T-helper 9 cell (primary cell): ENCODE results near the gene KCNH8.
"Not testable (repeated sequence)": the region's sequence is repeated elsewhere in the genome, so short reads cannot be mapped to it uniquely, and the experiment has no call there.

Experiments used
- DNase-seq: peaks from one replicate; pipeline ENCODE4 v3.0.0-alpha.2; 2020
- total RNA-seq, 2 donors: gene quantifications; one replicate each; lab custom pipeline; 2026; lab: John Stamatoyannopoulos, UW

KCNH8 gene
- 0 to 0.28 reads per million in 2 donors for total RNA-seq

DNA sequence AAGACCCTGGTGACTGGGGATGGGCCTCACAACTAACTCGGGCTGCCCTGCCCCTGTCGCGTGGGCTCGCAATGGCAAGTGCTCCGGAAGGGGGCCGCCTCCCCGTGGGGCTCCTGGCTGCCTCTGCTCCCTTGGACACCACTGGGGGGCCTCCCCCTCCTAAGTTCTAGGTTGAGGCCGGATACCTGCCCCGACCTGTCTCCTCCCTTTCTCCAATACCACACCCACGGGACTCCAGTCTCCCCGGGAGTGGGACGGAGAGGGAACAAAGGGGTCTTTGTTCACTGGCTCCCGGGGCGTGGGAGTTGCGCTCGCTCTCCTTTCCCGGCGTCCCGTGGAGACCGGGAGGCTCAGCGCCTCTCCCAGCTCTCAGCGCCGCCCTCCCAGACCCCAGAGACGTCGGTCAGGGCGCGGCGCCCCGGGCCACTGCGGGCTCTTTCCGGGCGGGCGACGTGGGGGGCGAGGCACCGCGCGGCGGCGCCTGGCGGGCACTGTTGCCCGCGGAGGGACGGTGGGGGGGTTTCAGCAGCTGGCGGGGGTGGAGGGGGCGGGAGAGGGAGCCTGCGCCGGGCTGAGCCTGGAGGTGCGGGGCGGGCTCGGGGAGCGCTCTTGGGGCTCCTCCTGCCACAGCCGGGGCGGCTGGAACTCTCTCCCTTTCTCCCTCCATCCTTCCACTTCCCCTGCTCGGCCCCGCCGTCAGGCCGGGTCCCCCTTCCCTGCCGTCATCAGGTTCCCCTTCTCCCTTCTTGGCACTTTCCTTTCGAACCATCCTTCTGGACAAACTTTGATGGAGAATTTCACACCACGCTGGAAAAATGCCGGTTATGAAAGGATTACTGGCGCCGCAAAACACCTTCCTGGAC is at the start of gene KCNH8:
KCNH8 (plus strand) TSS at position 606 of the 863 bp plus-strand sequence; CDS start at position 816, 210 bp downstream.
- DNase-seq, result no peak

DNA sequence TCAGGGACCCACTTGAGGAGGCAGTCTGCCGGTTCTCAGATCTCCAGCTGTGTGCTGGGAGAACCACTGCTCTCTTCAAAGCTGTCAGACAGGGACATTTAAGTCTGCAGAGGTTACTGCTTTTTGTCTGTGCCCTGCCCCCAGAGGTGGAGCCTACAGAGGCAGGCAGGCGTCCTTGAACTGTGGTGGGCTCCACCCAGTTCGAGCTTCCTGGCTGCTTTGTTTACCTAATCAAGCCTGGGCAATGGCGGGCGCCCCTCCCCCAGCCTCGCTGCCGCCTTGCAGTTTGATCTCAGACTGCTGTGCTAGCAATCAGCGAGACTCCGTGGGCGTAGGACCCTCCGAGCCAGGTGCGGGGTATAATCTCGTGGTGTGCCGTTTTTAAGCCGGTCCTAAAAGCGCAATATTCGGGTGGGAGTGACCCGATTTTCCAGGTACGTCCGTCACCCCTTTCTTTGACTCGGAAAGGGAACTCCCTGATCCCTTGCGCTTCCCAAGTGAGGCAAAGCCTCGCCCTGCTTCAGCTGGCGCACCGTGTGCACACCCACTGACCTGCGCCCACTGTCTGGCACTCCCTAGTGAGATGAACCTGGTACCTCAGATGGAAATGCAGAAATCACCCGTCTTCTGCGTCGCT is 45.5 kb upstream of the KCNH8 start:
- not testable (repeated sequence) for DNase-seq

DNA sequence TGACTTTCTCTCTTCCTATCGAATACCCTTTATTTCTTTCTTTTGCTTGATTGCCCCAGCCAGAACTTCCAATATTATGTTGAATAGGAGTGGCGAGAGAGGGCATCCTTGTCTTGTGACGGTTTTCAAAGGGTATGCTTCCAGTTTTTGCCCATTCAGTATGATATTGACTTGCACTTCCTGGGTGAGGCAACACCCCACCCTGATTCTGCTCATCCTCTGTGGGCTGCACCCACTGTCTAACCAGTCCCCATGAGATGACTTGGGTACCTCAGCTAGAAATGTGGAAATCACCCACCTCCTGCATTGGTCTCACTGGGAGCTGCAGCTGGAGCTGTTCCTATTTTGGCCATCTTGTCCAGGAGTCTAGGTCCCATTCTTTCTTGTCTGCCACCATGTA is 44.8 kb upstream of the KCNH8 start:
- DNase-seq, result no peak

DNA sequence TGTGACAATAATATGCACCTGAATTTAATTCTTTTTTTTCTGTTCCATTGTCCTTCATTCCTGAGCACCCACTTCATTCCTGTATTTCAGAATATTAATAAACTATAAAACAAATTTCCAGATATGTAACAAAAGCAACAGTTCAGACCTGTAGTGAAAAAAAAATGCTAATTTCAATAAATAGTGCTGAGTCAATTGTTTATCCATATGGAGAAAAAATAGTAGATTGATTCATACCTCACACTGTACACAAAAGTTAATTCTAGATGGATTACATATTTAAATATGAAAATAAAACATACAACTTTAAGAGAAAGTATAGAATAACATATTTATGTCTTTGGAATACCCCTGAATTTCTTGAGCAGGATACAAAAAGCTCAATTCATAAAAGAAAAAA is 43.9 kb upstream of the KCNH8 start:
- DNase-seq, result no peak

DNA sequence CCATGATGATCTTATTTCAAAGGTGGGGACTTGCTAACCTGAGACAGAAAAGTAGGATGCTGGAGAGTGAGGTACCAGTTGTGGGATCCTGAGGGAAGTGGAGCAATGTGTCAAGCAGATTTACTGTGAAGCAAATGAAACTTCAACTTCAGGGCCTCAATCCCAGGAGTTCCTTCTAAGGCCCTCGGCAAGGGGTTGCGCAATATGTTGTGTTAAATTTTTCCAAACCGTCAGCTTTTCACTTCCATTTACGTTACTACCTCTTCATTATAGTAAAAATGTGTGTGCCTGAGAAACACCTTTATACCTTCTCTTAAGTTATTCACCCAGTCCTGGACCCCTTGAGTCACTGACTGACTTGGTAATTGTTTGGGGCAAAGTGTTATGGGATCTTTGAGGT is 42.5 kb upstream of the KCNH8 start:
- no peak for DNase-seq

DNA sequence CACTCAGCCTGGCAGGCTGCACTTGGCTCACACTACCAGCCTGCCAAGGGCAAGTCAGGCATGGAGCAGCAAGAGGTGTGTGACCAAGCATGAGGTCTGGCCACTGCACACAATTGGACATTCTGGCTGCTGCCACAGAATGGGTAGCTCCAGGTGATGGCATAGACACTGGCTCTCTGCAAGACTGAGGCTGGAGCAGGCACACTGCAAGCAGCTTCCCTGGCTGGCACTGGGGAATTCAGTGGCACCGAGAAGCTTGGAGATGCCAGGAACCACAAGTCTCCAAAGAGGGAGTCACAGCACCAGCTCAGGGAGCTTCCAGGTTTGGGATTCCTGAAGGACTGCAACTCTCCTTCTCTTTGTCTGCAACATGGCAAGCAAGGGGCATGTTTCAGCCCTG is 42.0 kb upstream of the KCNH8 start:
- DNase-seq, result no peak

DNA sequence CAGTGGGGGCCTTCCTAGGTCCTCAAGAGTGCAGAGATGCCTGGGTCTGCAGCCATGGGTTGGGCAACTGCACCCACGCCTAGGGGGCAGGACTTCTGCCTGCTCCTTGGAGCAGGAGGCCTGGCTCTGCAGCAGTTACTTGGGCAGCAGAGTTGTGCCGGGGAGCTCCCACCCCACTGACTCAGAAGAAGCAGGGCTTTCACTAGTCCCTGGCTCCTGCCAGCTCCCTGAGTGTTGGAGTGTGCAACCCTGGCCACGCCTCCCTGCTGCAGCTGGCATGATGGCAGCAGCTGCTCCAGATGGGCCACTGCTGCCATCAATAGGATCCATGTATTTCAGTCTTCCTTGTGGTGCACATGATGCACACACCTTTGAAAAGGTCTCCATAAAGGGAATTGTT is 40.6 kb upstream of the KCNH8 start:
- DNase-seq, result no peak

DNA sequence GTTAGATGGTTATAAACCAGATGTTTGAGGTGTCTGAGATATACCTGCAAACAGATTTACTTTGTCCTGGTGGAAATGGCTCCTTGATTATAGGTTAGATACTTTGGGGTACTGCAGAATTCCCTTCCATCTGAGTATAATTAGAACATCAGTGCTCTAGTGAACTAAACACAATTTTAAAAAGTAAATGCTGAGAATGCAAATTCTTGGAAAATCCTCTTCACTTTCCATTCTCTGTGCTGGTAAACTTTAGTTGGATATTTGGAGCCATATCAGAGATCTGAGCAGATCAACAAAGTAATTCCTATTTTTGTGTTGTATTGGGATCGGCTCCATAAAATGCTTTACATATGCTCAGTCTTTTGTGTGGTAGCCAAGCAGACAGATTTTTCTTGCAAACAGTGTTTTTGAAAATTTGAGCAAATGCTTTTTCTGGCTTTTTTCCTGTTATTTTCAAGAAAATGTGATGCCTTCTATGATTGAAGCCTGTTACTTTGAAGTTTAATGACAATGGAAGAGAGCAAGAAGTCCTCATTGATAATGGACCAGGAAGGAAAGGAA is 37.9 kb upstream of the KCNH8 start:
- DNase-seq, result no peak

DNA sequence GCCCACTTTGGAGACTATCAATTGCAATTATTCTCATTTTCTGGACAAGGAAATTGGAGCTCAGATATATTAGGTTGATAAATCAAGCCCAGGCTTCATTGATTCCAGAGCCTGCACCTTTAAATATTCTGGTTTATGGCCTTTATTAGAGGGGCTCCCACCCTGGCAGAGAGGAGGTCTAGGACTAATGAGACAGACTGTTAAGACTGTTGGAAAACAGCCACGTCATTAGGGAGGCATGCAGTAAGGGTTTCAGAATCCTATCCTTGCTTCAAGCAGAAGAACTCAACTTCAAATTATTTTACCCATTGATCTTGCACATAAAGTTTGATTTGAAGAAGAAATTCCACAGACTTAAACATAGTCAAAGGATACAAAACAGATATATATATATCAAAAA is 33.8 kb upstream of the KCNH8 start:
- DNase-seq, result no peak

DNA sequence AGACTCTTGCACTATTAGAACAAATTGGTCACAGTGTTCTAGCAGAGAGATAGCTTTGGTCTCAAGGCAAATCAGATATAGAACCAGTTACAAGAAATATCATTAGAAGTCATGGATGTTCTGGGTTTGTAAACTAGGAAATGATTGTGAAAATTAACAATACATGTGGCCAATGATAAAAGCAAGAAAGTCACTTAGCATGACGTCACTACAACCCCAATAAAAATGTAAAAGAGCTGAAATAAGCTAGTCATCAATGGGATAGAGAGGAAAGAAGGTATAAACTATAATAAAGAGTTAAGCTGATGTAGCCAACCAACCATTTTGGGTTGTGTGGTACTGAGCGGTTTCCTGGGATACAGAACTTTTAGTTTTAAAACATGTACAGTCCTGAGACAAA is 32.1 kb upstream of the KCNH8 start:
- no peak for DNase-seq

DNA sequence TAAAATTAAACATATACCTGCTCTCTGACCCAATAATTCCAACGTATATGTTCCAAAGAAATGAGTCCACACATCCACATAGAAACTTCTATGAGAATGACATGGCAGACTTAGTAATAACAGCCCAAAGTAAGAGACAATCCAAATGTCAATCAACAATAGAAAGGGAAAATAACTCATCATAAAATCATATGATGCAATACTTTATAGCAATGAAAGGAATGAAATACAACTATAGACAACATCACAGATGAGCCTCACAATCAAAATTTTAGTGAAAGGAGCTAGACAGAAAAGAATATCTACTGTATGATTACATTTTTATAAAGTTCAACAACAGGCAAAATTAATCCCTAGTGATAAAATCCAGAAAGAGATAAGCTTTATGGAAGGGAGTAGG is 23.6 kb upstream of the KCNH8 start:
- DNase-seq, result no peak

DNA sequence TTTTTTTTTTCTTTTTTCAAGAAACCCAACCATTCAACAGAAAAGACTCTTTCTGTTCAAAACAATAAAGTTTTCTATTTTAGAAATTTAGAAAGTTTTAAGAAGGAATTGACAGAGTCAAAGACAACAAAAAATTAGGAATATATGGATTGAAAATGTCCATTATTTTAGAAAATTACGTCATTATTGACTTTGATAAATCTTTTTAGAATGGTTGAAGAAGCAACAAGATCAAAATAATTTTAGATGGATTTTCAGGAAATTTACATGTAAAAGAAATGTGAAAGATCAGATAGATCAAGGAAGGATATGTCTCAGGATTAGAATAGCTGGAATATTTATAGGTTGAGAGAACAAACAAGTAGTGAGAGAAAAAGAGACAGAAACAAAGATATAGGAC is 8.4 kb upstream of the KCNH8 start:
- DNase-seq, result no peak

DNA sequence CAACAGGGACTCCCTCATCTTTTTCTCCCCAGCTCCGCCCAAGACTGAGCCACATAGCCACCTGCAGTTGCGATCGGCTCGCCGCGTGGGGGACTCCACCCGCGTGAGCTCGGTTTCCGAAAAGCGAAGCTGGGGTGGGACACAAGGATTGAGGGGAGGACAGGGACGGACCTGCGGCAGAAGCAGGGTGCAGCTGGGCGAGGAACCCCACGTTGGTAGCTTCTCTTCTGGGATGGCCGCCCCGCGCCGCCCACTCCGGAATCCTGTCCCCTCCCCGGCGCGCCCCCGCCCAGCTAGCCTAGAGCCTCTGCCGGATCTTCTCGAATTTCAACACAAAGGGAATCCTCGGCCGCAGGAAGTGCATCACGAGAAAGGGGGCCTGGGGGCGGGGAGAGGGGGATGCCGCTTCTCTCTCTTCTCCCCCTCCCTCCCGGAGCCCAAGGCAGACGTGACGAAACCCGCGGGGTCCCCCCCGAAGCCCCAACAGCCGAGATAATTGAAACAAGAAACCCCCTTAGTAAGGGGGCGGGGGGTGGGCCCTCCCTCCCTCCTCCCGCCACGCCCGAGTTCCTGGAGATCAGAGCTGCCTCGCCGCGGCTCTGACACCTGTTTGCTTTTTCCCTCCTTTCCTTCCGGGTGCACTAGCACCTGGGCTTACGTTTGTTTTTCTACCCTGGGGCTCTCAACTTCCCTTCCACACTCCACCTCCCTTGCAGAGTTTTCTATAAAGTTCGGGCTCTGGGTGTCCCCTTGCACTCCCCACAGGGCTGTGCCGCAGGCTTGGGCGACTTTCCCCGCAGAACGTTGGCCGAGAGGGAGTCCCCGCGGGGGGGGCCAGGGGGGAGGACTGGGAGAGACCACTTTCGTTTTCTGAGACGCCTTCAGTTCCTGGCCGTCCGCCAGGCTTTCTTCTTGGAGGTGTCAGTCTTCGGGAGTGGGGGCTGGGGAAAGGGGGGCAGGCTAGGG is 1.3 kb upstream of the KCNH8 start:
- DNase-seq, result peak; percentile 32

DNA sequence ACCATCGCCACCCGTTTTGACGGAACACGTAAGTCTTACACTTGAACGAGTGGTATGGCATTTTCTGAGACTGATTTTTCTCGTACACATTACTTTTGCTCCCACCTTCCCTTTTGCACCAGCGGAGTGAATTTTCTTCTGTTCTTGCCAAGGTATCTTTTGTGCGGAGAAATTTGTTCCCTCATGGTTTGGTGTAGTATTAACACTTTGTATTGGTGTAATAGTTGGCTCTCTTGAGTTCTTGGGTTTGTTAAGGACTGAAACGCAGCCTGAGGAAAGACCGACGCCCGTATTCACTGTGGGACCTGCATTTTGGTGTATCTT is 420 bp downstream of the KCNH8 start:
- DNase-seq, result no peak

DNA sequence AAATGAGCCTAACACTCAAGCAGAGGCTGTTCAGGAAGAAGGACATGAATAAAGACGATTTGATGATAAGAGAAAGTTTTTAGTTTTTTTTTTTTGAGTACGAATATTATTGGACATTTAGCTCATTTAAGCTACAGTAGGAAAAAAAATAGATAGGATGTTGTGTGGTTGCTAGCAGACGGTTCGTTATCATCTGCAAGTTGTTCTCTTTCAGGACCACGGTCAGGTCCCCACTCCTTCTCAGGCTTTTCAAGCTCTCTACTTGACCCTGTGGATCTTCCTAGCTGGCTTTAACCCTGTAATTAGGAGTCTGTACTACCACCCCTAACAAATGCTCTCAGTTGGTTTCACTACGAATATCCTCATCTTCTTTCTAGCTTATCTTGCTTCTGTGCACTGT is 1.1 kb downstream of the KCNH8 start:
- DNase-seq, result no peak

DNA sequence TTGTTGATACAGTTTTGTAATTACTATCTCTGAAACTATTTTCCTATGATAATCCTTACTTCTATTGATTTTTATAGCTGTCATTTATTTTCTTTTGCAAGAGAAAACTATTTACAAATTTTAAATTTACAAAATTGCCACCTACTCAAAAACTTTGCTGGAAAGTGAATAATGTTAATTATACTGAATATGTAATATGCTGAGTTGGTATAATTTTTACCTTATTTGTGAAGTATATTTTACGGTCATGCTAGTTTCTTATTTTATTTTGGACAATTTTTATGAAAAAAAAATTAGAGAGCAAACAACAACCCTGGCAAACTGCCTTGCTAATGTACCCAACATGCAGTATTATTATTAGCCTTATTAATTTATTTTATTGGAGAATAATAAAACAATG is 2.9 kb downstream of the KCNH8 start:
- DNase-seq, result no peak

DNA sequence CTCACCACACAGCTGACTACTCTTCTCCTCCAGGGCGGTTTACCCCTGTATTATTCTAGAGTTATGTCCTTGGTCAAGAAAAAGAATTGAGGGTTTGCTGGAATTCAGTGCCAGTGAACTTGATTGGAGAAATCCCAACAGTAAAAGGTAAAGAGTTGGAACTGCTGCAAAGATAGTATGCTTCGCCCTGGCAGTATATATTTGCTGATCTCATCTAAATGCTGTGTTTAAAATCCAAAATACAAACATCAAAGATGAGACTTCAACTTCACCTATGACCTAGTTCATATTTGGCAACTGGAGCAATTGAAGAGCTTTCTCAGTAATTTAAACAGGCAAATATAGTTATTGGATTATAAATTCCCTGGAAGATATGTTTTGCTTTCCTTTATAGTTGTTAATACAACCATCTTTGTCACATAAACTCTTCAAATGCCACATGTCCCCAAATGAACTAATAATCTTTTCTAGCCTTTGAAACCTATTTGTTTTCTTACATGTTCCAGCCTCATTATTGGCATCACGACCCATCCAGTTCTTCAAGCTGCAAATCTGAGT is 6.5 kb downstream of the KCNH8 start:
- no peak for DNase-seq

DNA sequence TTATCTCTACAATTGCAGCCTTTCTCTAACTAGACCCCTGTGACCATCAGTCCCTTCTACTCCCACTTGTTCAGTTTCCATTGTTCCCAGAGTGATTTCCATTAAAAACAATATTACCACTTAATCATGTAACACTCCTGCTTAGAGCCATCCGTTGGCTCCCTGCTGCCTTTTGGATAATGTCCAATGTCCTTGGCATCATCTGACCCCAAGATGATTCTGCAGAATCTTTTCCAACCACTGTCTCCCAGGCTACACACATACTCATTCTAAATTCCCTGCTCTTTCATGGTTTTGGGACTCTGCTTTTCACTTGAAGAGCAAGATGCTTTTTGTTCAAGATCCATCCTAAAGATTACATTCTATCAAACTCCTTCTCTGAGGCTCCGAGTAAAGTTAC is 7.1 kb downstream of the KCNH8 start:
- DNase-seq, result no peak

DNA sequence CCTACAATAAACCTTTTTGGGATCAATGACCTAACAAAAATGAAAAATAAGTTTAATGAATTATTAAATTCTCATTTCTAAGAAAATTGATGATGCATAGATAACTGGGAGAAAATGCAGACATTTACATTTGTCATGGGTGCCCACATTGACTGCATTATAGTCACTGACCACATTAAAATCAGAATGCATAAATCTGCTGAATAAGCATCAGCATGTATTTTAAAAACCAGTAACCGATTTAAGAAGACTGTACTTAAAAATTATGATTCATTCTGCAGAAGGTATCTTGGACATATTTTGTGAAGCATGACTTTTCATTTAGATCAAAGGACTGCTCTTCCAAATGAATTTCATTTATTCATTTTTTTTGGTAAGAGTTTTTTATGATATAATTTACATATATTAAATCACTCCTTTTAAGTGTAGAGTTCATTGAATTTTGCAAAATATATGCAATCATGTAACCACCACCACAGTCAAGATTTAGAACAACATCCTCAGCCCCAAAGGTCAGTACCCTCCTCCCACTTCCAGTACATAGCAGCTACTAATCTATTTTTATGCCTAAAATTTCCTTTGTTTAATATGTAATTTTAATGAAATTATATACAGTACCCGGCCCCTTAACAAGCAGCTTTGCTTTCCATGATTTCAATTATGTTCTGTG is 11.8 kb downstream of the KCNH8 start:
- DNase-seq, result no peak

DNA sequence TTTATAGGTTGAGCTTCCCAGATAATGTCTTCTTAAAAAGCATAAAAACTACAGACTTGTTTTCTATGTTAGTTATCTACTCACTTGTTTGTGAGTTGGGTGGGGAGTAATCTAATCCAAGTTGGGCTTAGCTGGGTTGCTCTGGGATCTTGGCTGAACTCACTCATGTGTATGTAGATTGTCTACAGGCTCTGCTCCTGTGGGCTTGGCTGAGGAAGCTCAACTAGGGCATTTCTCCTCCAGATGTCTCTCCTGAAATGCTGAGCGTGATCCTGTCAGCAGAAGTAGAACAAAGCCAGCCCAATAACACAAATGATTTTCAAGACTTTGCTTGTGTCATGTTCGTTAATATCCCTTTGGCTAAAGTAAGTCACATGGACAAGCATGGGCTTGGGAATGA is 17.3 kb downstream of the KCNH8 start:
- no peak for DNase-seq

DNA sequence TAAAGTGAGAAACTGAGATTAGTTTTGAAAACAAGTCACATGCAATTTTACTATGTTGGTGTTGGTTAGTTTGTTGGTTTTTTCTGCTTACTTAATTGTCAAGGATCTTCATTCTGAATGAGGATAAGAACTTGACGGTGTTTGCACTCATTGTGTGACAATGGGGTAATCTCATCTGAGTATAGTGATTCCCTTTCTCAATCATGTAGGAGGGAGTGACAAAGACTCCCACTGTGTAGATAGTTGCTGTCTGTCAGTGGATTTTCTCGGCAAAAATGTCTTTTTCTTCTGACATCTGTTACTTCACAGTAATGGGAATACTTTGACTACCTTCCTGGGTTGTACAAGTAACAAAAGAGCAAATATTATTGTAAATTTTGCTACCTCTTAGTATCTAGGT is 23.5 kb downstream of the KCNH8 start:
- DNase-seq, result no peak

DNA sequence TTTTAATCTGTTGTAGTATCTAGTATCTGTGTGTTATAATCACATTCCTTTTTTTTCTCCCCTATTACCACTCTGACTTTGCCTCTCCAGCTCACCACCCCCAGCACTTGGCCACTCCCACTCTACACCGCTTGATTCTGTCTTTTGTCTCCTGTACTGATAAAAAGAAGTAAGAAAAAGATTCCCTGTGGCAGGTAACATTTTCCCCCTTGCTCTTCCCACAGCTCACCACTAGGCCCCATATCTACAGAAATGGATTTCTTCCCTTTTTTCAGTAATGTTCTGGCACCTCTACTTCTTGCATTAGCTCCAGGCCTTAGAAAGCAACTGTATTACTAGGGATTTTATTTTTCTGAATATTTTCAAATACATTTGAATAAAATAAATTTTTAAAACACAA is 25.6 kb downstream of the KCNH8 start:
- no peak for DNase-seq
